DOHH2 (cell line): ENCODE results near the gene CCDC170.

Experiments used
- H3F3A ChIP-seq: fragments of 200-600 bp; sonication (generic), shearing (Covaris generic); 2 replicates; pipeline ENCODE4 v1.6.0; 2016; ENCODE audit warnings: antibody characterized with exemption, mild to moderate bottlenecking; ENCODE audit not compliant: control insufficient read depth, insufficient read depth
- H3K27ac ChIP-seq: fragments of 200-600 bp; sonication (generic); 2 replicates; pipeline ENCODE4 v1.5.1; 2014; ENCODE audit warnings: low read depth, mild to moderate bottlenecking, low read length, moderate library complexity
- H3K27me3 ChIP-seq: fragments of 200-600 bp; sonication (generic); 2 replicates; pipeline ENCODE4 v1.6.1; 2014; ENCODE audit warnings: mild to moderate bottlenecking, low read length, mixed read lengths; ENCODE audit not compliant: control insufficient read depth
- H3K36me3 ChIP-seq: fragments of 200-600 bp; sonication (generic); 2 replicates; pipeline ENCODE4 v1.6.1; 2014; ENCODE audit warnings: mild to moderate bottlenecking, low read length, moderate library complexity, mixed read lengths; ENCODE audit not compliant: control insufficient read depth
- H3K4me1 ChIP-seq: fragments of 200-600 bp; sonication (generic); 2 replicates; pipeline ENCODE4 v1.6.1; 2014; ENCODE audit warnings: mild to moderate bottlenecking, low read length, mixed read lengths; ENCODE audit not compliant: control insufficient read depth
- H3K4me2 ChIP-seq: fragments of 200-600 bp; sonication (generic); 2 replicates; pipeline ENCODE4 v1.6.0; 2014; ENCODE audit warnings: mild to moderate bottlenecking, low read length, moderate library complexity
- H3K4me3 ChIP-seq: fragments of 200-600 bp; sonication (generic); 2 replicates; pipeline ENCODE4 v1.5.1; 2014; ENCODE audit warnings: mild to moderate bottlenecking, low read length, mixed read lengths
- H3K79me2 ChIP-seq: fragments of 200-600 bp; sonication (generic); 2 replicates; pipeline ENCODE4 v1.6.1; 2014; ENCODE audit warnings: mild to moderate bottlenecking, low read length, mixed read lengths; ENCODE audit not compliant: control insufficient read depth
- H3K9me2 ChIP-seq: fragments of 200-600 bp; sonication (generic); replicated peaks from 2 replicates; pipeline ENCODE4 v1.6.1; 2014; ENCODE audit warnings: mild to moderate bottlenecking, low read length, mixed read lengths; ENCODE audit not compliant: control insufficient read depth
- H3K9me3 ChIP-seq: fragments of 200-600 bp; sonication (generic); 2 replicates; pipeline ENCODE4 v1.6.1; 2014; ENCODE audit warnings: antibody characterized with exemption, low read length, mixed read lengths; ENCODE audit not compliant: control insufficient read depth, insufficient read depth
- H4K20me1 ChIP-seq: fragments of 200-600 bp; sonication (generic); 2 replicates; pipeline ENCODE4 v1.6.0; 2014; ENCODE audit warnings: low read depth, mild to moderate bottlenecking, antibody characterized with exemption, low read length, moderate library complexity; ENCODE audit not compliant: control insufficient read depth, insufficient read depth
- EZH2phosphoT487 ChIP-seq: fragments of 200-600 bp; sonication (generic); IDR thresholded peaks from 2 replicates; pipeline ENCODE4 v1.6.1; 2017; ENCODE audit warnings: borderline replicate concordance, mild to moderate bottlenecking, antibody characterized with exemption, low read length, moderate library complexity, mixed read lengths
- TF ChIP-seq, protein P1 (sequence below): fragments of 200-600 bp; sonication (generic); IDR thresholded peaks from one replicate; pipeline ENCODE4 v1.5.1; 2014; ENCODE audit warnings: antibody characterized with exemption, mild to moderate bottlenecking, low read depth, low read length; ENCODE audit not compliant: poor library complexity, severe bottlenecking

The CCDC170 gene

DNA sequence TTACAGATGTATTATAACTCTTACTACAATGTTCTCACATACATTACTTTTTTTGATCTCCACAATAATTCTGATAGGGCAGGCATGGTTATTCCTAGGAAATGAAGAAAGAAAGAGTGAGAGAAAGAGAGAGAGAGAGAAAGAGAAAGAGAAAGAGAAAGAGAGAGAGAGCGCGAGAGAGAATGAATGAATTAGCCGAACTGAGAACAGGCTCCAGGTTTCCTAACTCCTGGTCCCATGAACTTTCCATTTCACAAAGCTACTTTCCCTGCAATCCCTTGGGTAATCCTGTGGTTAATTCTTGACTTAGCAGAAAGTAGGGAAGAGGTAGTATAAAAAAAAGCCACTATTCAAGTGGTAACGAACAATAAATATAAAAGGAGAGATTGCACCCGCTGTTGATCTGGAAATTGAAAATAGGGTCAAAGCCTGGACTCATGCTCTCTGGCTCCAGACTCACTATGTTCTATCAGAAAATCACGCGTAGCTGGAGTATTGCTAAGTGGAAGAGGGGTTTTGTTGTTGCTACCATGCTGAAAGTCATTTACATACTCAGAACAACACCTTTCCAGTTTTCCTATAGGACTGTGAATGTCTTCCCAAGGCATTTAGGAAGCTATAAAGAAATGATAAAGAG is 131.2 kb downstream of the CCDC170 start:
- Histone ChIP-seq H3K27ac (no peak overlapping the region), H3K4me1 (no peaks in the 10 kb centered on the region), H3K9me3 (no peaks in the 10 kb centered on the region), H3K4me2 (no peak overlapping the region), H3K79me2 (no peaks in the 10 kb centered on the region), H3K9me2 (no peaks in the 10 kb centered on the region), H3K27me3 (no peaks in the 10 kb centered on the region), H3F3A (no peaks in the 10 kb centered on the region), H3K4me3 (no peak overlapping the region), H3K36me3 (no peaks in the 10 kb centered on the region), H4K20me1 (no peaks in the 10 kb centered on the region)
- TF ChIP-seq, protein P1, sequence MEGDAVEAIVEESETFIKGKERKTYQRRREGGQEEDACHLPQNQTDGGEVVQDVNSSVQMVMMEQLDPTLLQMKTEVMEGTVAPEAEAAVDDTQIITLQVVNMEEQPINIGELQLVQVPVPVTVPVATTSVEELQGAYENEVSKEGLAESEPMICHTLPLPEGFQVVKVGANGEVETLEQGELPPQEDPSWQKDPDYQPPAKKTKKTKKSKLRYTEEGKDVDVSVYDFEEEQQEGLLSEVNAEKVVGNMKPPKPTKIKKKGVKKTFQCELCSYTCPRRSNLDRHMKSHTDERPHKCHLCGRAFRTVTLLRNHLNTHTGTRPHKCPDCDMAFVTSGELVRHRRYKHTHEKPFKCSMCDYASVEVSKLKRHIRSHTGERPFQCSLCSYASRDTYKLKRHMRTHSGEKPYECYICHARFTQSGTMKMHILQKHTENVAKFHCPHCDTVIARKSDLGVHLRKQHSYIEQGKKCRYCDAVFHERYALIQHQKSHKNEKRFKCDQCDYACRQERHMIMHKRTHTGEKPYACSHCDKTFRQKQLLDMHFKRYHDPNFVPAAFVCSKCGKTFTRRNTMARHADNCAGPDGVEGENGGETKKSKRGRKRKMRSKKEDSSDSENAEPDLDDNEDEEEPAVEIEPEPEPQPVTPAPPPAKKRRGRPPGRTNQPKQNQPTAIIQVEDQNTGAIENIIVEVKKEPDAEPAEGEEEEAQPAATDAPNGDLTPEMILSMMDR, result no peak
- TF ChIP-seq EZH2phosphoT487, result no peak

- no peak for TF ChIP-seq EZH2phosphoT487
- TF ChIP-seq, protein P1, result no peak
- Histone ChIP-seq H3K4me3 (no peak overlapping the region), H3F3A (no peaks in the 10 kb centered on the region), H3K27me3 (no peaks in the 10 kb centered on the region), H3K27ac (no peak overlapping the region), H3K9me2 (no peaks in the 10 kb centered on the region), H3K9me3 (no peaks in the 10 kb centered on the region), H3K4me1 (no peaks in the 10 kb centered on the region), H3K36me3 (no peaks in the 10 kb centered on the region), H4K20me1 (no peaks in the 10 kb centered on the region), H3K79me2 (no peaks in the 10 kb centered on the region), H3K4me2 (no peak overlapping the region)
Observed at GRCh38 chr6:151627689-151628444, 134.1 kb downstream of the CCDC170 start.

DNA sequence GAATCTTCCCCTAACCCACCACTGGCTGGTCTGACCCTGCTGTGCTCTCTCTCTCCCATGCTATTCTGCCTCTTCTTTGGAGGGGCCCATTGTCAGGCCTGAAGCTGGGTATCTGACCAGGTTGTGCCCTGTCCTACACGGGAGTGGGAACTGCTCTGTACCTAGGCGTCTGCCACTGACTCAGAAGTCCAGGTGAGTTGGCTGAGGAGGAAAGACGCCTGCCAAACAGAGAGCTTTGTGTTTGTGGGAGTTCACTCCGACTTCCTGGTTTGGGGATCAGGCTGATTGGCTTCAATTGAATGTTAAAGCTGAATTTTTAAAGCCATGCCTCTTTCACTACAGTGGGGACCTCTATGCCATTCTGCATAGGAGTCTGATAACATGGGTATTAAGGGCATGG is 136.0 kb downstream of the CCDC170 start:
- Histone ChIP-seq H3K9me3 (no peaks in the 10 kb centered on the region), H3K27ac (no peak overlapping the region), H3F3A (no peaks in the 10 kb centered on the region), H3K4me3 (no peak overlapping the region), H3K4me2 (no peak overlapping the region), H3K27me3 (no peaks in the 10 kb centered on the region), H3K9me2 (no peaks in the 10 kb centered on the region), H3K36me3 (no peaks in the 10 kb centered on the region), H3K4me1 (no peaks in the 10 kb centered on the region), H3K79me2 (no peaks in the 10 kb centered on the region), H4K20me1 (no peaks in the 10 kb centered on the region)
- TF ChIP-seq EZH2phosphoT487, result no peak
- TF ChIP-seq, protein P1, result no peak
